ENCODE measurements around the gene MAST4.

GRCh38 chr5:67115246-67115645 is 519.1 kb downstream of the MAST4 start:
- TF ChIP-seq, protein P1, sequence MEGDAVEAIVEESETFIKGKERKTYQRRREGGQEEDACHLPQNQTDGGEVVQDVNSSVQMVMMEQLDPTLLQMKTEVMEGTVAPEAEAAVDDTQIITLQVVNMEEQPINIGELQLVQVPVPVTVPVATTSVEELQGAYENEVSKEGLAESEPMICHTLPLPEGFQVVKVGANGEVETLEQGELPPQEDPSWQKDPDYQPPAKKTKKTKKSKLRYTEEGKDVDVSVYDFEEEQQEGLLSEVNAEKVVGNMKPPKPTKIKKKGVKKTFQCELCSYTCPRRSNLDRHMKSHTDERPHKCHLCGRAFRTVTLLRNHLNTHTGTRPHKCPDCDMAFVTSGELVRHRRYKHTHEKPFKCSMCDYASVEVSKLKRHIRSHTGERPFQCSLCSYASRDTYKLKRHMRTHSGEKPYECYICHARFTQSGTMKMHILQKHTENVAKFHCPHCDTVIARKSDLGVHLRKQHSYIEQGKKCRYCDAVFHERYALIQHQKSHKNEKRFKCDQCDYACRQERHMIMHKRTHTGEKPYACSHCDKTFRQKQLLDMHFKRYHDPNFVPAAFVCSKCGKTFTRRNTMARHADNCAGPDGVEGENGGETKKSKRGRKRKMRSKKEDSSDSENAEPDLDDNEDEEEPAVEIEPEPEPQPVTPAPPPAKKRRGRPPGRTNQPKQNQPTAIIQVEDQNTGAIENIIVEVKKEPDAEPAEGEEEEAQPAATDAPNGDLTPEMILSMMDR (IDR thresholded peaks at IDR 0.05), result no peak
- TF ChIP-seq EZH2 (IDR thresholded peaks at IDR 0.05; ENCODE audit: borderline replicate concordance, insufficient read depth, low read depth, low read length, poor library complexity, severe bottlenecking), result no peak

All from B cell (primary cell).